ENCODE data around the gene SPCS3.
"Not testable (repeated sequence)": the region's sequence is repeated elsewhere in the genome, so short reads cannot be mapped to it uniquely, and the experiment has no call there.

The SPCS3 gene

DNA sequence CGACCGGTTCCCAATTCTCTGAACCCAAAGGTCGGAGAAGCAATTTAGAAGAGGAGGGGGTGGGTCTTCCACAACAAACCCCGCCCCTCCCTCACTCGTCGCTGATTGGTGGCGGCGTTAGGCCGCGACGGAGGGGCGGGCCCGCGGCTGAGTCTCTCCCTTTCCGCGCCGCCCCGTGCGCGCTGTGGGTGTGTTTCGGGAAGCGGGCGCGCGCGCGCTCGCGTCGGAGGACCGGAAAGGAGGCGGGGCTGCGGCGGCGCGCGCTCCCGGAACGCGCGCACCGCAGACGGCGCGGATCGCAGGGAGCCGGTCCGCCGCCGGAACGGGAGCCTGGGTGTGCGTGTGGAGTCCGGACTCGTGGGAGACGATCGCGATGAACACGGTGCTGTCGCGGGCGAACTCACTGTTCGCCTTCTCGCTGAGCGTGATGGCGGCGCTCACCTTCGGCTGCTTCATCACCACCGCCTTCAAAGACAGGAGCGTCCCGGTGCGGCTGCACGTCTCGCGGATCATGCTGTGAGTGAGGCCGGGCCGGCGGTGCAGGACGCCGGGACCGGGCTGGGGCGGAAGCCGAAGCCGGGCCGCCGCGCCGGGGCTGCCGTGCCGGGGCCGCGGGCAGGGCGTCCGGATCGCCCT is at the start of gene SPCS3:
Gene SPCS3 (plus strand): TSS at position 263 of the 636 bp plus-strand sequence. CDS start 111 bp downstream, at position 374.
- DNase-seq = peak; percentile 83

- no peak for DNase-seq
These were observed 49.1 kb upstream of the SPCS3 start for GRCh38 chr4:176270669-176271068.

- DNase-seq = no peak
These were observed 48.0 kb upstream of the SPCS3 start for GRCh38 chr4:176271749-176272148.

DNA sequence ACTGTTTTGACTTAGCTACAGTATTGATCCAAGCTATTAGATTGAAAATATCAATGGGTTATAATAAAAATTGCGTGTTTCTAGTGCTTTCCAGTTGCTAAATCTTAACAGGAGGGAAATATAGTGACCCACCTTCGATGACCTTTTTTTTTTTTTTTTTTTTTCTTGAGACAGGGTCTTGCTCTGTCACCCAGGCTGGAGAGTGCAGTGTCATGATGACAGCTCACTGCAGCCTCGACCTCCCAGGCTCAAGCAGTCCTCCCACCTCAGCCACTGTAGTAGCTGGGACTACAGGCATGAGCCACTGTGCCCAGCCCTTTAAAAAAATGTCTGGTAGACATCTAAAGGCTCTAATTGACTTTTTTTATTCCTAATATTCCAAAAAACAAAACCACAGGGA is 47.0 kb upstream of the SPCS3 start:
- DNase-seq = no peak

- no peak for DNase-seq
These were observed 46.0 kb upstream of the SPCS3 start for GRCh38 chr4:176273736-176274135.

- no peak for DNase-seq
These were observed 45.3 kb upstream of the SPCS3 start for GRCh38 chr4:176274441-176274840.

- DNase-seq = no peak
These were observed 43.1 kb upstream of the SPCS3 start for GRCh38 chr4:176276710-176277109.

DNA sequence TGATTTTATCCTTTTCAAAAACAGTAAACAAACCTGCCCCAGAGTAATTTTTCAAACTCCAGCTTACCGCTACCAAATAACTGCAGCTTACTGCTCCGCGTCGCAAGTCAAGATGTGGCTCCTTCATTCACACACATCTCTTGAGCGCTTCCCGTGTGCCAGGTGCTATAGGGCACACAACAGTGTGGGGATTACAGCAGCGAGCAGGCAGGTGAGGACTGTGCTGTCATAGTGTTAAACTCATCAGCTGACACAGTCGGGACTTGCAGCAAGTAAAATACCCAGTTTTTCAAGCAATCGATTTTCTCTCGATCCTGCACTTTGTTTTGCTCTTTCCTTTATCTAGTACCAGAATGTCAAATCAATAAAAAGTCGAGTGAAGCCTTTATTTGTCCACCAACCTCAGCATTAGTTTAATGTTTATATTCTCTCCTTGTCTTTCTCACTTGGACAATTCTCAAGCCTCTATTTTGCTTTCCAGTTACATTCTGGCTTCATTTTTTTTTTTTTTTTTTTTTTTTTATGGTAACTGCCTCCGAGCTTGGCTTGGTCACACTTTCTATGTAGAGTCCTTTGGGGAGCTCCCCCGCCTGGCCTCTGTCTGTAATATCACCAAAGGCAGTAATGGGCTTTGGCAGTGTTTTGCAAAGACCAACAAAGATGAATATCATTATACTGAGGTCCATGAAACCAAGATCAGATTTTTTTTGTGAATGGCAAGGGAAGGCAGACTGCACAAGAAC is 42.4 kb upstream of the SPCS3 start:
- DNase-seq = peak; percentile 3

GRCh38 chr4:176279560-176279959 is 40.2 kb upstream of the SPCS3 start:
- not testable (repeated sequence) for DNase-seq

GRCh38 chr4:176286728-176287127 is 33.0 kb upstream of the SPCS3 start:
- no peak for DNase-seq

- no peak for DNase-seq
These were observed 32.2 kb upstream of the SPCS3 start for GRCh38 chr4:176287546-176287945.

DNA sequence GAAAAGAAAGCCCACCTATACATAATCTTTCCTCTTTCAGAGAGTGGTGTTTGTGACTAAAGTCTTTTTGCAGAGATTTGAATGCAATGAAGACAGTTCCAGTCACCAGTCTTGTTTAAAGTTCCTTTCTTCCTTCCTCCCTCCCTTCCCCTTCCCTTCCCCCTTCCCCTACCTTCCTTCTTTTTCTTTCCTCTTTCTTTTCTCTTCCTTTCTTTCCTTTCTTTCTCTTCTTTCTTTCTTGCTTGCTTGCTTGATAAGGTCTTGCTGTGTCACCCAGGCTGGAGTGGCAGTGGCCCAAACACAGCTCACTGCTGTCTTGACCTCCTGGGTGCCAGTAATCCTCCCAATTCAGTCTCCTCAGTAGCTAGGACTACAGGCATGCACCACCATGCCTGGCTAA is 31.7 kb upstream of the SPCS3 start:
- no peak for DNase-seq

DNA sequence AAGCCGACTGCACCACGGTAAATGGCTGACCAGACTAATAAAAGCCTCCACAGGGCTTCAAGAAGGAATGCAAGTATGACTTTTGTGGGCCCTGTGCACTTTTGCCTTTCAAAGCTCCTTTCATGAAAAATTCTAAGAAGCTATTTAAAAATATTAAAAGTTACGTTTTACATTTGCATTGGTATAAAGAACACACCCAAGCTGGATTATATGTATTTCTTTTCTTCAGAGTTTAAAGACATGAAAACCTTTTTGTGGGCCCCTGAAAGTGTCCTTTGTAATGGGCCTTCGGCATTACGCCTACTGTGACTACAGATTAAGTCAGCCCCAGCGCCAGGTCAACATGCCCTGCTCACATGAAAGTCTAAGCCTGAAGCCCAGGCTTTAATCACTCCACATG is 30.2 kb upstream of the SPCS3 start:
- no peak for DNase-seq

DNA sequence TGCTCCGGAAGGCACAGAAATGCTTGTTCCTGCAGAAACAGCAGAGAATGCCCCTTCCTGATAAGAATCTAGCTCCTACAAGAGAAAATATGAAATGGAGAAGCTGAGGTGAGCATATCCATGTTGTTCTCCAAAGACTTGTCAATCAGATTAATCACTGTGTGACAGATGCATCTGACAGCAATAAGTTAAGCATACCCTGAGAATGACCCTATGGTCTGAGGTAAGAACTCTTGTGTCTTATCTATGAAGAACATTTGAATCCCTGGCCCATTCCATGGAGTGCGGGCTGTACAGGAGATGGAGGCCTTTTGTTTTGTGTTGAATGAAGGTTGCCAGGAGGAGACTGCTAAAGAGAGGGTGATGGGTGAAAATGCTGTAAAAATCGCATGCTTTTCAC is 29.2 kb upstream of the SPCS3 start:
- DNase-seq = no peak

DNA sequence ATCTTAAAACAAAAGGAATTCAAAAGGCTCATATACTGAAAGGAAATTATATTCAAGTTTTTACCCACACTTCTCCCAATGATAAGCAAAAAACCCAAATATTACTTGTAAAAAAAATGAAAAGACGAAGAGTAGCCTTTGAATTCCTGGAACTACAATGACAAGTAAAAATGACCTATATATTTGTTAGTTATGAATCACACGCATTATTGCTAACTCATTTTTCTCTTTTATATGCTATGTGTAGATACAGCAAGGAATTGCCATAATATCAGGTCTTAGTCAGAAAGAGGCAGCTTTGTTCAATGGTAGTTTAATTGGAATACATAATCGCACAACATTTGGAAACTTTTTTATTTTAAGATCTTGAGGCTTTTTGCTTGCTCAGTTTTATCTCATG is 28.0 kb upstream of the SPCS3 start:
- no peak for DNase-seq

- no peak for DNase-seq
These were observed 26.8 kb upstream of the SPCS3 start for GRCh38 chr4:176292920-176293319.

DNA sequence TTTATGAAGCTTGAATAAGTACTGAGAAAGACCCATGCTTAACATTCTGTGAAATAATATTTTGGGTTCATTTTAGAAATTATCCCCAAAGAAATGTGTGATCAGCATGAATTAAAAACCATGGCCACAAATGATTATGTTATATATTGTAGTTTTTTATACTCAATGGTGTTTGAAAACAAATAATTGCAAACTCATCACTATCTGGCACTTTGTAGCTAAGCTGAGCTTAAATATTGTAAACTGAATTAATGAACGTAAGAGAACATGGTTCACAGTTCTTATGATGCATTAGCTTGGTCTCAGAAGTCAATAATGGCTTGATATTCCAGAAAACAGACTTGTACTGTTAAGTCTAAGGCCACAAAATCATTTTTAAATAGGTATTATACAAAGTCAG is 26.1 kb upstream of the SPCS3 start:
- DNase-seq = no peak

GRCh38 chr4:176295907-176296306 is 23.9 kb upstream of the SPCS3 start:
- not testable (repeated sequence) for DNase-seq

DNA sequence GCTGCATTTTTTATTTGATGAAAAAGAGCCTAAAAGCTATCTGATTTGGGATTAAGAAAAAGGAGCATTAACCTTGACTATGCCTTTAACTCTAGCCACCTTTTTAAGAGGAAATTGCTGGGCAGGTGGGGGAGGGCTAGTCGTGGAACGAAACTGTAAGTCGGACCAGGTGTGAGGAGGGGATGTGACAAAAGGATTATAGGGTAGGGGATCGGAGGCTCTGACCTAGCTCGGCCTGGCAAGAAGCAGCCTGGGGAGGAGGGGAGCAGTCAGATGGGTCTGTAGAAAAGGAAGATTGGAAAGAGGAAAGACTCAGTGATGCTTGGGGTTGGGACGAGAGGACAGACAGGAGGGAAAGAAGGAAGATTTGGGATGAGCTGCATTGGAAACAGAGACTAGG is 21.1 kb upstream of the SPCS3 start:
- DNase-seq = no peak

DNA sequence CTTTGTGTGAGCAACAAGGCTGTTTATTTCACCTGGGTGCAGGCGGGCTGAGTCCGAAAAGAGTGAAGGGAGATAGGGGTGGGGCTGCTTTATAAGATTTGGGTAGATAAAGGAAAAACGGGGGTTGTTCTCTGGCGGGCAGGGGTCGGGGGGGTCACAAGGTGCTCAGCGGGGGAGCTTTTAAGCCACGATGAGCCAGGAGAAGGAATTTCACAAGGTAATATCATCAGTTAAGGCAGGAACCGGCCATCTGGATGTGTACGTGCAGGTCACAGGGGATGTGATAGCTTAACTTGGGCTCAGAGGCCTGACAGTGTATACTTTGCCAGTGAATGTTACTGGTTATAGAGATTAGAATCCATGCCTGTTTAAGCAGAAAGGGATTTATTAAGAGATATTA is 19.7 kb upstream of the SPCS3 start:
- DNase-seq = no peak

DNA sequence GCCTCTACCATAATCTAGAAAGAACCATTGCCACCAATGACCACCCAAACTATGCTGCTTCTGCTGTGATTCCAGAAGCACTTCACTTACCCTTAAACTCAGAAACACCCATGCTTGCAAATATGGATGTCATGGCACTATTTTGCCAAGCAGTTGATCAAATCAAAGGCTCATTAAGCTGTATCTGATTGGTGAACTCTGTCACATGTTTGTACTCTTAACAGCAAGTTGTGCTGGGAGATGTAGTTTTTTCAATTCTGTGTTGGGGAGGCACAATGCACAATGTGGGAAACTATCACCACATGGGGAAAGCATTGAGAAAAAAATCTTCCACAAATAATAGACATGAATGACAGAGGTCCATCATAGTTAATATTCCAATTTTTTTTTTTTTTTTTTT is 19.2 kb upstream of the SPCS3 start:
- DNase-seq = no peak

- DNase-seq = no peak
These were observed 17.2 kb upstream of the SPCS3 start for GRCh38 chr4:176302283-176303275.

DNA sequence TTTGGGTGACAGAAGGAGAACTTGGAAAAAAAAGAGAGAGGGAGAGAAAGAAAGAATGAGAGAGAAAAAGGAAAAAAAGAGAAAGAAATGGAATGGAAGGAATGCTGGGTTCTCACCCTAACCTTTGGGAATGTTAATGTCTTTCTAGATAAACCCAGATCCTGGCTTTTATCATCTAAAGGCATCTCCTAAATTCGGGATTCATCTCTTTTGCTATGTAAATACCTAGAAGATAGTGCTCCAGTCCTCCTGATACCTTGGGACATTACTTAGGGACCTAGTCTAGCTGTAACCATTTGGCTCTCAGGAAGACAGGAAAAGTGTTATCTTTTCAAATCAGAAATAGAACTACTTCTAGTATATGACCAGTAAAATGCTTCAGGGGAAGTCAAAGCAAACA is 15.8 kb upstream of the SPCS3 start:
- no peak for DNase-seq
